Right lobe of liver (tissue), 6 donors: Measurements from ENCODE around the gene SLC36A4. TPM values are rescaled to one million over a fixed set of nuclear protein-coding genes. Genes with fewer than 3 reads are reported as not detected.

Experiments
- ATAC-seq, 4 donors: fragments of 200-7000 bp; cut with Tn5 transposase; one replicate each; pipeline ENCODE4 v1.9.1; 2020; ENCODE audit warnings: mild to moderate bottlenecking in 4 of 4, moderate library complexity in 4 of 4
- DNase-seq, 3 donors: peaks; one replicate each; pipeline ENCODE4 v3.0.0-alpha.2; 2020
- H3K27ac ChIP-seq, 3 donors: fragments of 200-600 bp; one replicate each; pipeline ENCODE4 v1.8.0; 2022
- H3K27me3 ChIP-seq, 2 donors: fragments of 200-600 bp; one replicate each; pipeline ENCODE4 v1.8.0; 2022
- H3K36me3 ChIP-seq, 4 donors: fragments of 200-600 bp; sonication (generic) in 1 of 4; one replicate each; pipeline versions ENCODE4 v1.5.1 to v1.8.0; 2017 to 2022; ENCODE audit warnings: control low read depth in 1 of 4
- H3K4me1 ChIP-seq, 4 donors: fragments of 200-600 bp; sonication (generic) in 1 of 4; one replicate each; pipeline versions ENCODE4 v1.5.1 to v1.8.0; 2017 to 2022; ENCODE audit warnings: control low read depth in 1 of 4
- H3K4me3 ChIP-seq, 3 donors: fragments of 200-600 bp; one replicate each; pipeline ENCODE4 v1.8.0; 2022
- H3K9me3 ChIP-seq, 4 donors: fragments of 200-600 bp; sonication (generic) in 1 of 4; one replicate each; pipeline versions ENCODE4 v1.5.1 to v1.8.0; 2017 to 2022; ENCODE audit warnings: control low read depth in 1 of 4
- POLR2A ChIP-seq: fragments of 450-650 bp; IDR thresholded peaks from one replicate; pipeline ENCODE4 v1.6.1; 2017; ENCODE audit warnings: antibody characterized with exemption, mild to moderate bottlenecking
- WGBS: methylation state at CpG from one replicate; pipeline ENCODE4 v1.1.6; 2018; ENCODE audit warnings: low coverage, low lambda C conversion rate; ENCODE audit not compliant: insufficient coverage; ENCODE audit errors: missing lambda C conversion rate; 5-methylcytosine and 5-hydroxymethylcytosine counted together
- intact Hi-C, 2 donors: fragments of 100-400 bp; cut with DNase I; formaldehyde crosslinking; loops; one replicate each; pipeline versions ENCODE4 v1.11.2 to v1.14.1; 2022
- total RNA-seq, 6 experiments: library from RNA; depleted of rRNA in 2 of 6; stranded (reverse); fragments of >200 nt in 2 of 6; fragmentation: NEBNext Ultra II Directional in 3 of 6; extraction: Animal tissue kit (Norgen Biotek cat#: 25700) in 3 of 6; gene quantifications; one replicate each; pipeline versions ENCODE4 v1.1.0 to v1.2.4, GENCODE V29; 2016 to 2023
- TF ChIP-seq, protein P1 (sequence below), 4 donors: fragments of 200-600 bp in 3 of 4; fragments of 450-650 bp in 1 of 4; IDR thresholded peaks; one replicate each; pipeline versions ENCODE4 v1.5.1 to v1.8.0; 2016 to 2022; ENCODE audit warnings: antibody characterized with exemption in 4 of 4, mild to moderate bottlenecking in 2 of 4
- donor health status: DM: no; HTN: yes; CAD: no.
- donor health status: DM: no; HTN: no; CAD: no.
- donor health status: DM: no; HTN: no; CAD: no.
- donor health status: DM: no; HTN: yes; CAD: no.
- donor health status: DM: no; HTN: yes; CAD: no.

Gene SLC36A4
- total RNA-seq, 6 experiments from 2014 or later, result 3.2 to 10.7 (median 6.5) TPM

DNA sequence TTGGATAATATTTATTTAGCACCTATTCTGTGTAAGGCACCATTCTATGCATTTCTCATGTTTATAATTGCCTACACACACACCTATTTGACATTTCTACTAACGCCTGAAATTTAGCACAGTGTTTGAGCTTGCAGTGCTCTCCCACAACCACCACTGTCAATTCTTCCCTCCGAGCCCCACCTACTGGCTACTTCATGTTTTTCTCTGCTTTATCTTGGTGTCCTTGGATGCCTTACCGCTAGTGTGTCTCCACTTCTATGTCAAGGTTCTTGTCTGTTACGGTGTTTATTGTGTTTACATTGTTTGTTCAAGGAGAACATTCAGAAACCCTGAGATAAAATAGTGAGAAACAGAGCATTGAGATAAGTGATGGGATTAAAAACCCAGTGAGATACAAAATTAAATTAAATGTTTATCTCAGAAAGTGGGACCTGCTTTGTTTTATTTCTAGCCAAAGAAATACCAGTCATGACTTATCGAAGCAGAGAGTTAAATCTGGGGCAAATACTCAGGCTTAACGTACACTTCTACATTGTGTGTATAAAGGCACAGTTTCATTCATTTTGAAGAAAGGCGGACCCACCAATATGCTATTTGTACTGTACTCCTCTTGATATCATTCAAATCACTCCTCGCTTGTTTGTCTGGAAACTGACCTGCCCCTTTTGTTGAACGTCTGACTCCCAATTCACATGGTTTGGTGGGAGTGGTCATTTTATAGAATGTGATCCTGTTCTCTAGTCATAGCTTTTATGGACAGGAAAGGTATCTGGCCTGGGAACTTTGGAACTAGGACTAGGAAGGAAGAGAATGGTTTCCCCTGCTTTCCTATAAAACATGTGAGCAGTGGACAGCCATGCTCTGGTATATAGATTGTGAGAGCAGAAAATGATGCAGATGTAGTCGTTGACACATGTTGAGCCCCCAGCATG, 39.2 kb upstream of the SLC36A4 start:
- WGBS, result 39% methylated on average over 10 of the region's 10 CpGs
- Histone ChIP-seq H3K4me1 (no peaks in the 10 kb centered on the region), H3K27ac (no peak overlapping the region), H3K27me3 (no peaks in the 10 kb centered on the region), H3K9me3 (no peaks in the 10 kb centered on the region), H3K36me3 (no peaks in the 10 kb centered on the region), H3K4me3 (no peak overlapping the region)
- DNase-seq (no peak), ATAC-seq (peak; percentile 63 to 74 (median 67))
- TF ChIP-seq, protein P1, sequence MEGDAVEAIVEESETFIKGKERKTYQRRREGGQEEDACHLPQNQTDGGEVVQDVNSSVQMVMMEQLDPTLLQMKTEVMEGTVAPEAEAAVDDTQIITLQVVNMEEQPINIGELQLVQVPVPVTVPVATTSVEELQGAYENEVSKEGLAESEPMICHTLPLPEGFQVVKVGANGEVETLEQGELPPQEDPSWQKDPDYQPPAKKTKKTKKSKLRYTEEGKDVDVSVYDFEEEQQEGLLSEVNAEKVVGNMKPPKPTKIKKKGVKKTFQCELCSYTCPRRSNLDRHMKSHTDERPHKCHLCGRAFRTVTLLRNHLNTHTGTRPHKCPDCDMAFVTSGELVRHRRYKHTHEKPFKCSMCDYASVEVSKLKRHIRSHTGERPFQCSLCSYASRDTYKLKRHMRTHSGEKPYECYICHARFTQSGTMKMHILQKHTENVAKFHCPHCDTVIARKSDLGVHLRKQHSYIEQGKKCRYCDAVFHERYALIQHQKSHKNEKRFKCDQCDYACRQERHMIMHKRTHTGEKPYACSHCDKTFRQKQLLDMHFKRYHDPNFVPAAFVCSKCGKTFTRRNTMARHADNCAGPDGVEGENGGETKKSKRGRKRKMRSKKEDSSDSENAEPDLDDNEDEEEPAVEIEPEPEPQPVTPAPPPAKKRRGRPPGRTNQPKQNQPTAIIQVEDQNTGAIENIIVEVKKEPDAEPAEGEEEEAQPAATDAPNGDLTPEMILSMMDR (IDR thresholded peaks at IDR 0.05), result peak; percentile 45 to 49 (median 48)
- TF ChIP-seq POLR2A, result no peak
- intact Hi-C loops, result loop anchor here (10.0 kb wide), 3 partner anchors 388 to 418 kb away; no protein-coding TSS in a partner anchor

- no peaks in the 10 kb centered on the region for H3K9me3 ChIP-seq
- H3K4me1 ChIP-seq, result no peaks in the 10 kb centered on the region
- H3K27me3 ChIP-seq, result no peaks in the 10 kb centered on the region
- intact Hi-C loops, result loop anchor here (10.0 kb wide), 3 partner anchors 390 to 420 kb away; no protein-coding TSS in a partner anchor
- H3K36me3 ChIP-seq, result no peaks in the 10 kb centered on the region
- ATAC-seq (peak; percentile 99 to 100 (median 99)), DNase-seq (peak; percentile 69 to 78 (median 72))
- H3K27ac ChIP-seq, result no peak overlapping the region
- 23% methylated on average over 4 of the region's 4 CpGs for WGBS
- TF ChIP-seq, protein P1 (IDR thresholded peaks at IDR 0.05), result peak; percentile 90 to 97 (median 92)
- no peak for TF ChIP-seq POLR2A
- no peak overlapping the region for H3K4me3 ChIP-seq
Measured at GRCh38 chr11:93234602-93235207, 36.9 kb upstream of the SLC36A4 start.

DNA sequence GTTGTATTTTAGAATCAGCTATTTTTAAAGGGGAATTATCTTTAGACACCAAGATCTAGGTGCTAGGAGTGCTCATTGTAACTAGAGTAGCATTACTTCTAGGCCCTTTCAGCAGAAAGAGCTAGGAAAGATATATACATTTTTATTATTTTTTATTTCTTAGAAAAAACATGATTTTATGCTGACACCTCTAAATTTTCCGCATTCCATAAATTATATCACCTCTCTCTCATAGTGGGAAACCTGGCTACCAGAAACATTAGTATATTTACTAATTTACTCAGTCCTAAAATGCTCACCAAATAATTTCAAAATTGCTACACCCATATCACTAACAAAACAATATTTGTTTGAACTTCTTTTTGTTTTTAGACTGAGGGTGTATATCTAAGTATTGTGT, 32.1 kb upstream of the SLC36A4 start:
- no peaks in the 10 kb centered on the region for H3K9me3 ChIP-seq
- H3K4me1 ChIP-seq, result peaks cover 0 to 6% (median 2%) of the 10 kb centered on the region in 4 donors
- no peak for ATAC-seq
- no peak for TF ChIP-seq POLR2A
- TF ChIP-seq, protein P1 (IDR thresholded peaks at IDR 0.05), result no peak
- intact Hi-C loops, result loop anchor here (10.0 kb wide), 4 partner anchors 285 to 425 kb away; no protein-coding TSS in a partner anchor
- H3K36me3 ChIP-seq, result no peaks in the 10 kb centered on the region
- no peaks in the 10 kb centered on the region for H3K27me3 ChIP-seq
- 88% methylated on average over 1 of the region's 1 CpG for WGBS
- H3K4me3 ChIP-seq, result no peak overlapping the region
- H3K27ac ChIP-seq, result no peak overlapping the region
- DNase-seq, result no peak

GRCh38 chr11:93225662-93226061, 27.9 kb upstream of the SLC36A4 start:
- peak in 2 of 4 donors; percentile 37 to 41 for ATAC-seq

More at GRCh38 chr11:93225662-93226061, 27.9 kb upstream of the SLC36A4 start:
- Histone ChIP-seq H3K36me3 (no peaks in the 10 kb centered on the region), H3K27ac (no peak overlapping the region), H3K9me3 (no peaks in the 10 kb centered on the region), H3K4me1 (peaks cover 0 to 6% (median 2%) of the 10 kb centered on the region in 4 donors), H3K27me3 (no peaks in the 10 kb centered on the region), H3K4me3 (no peak overlapping the region)
- no peak for DNase-seq
- 37% methylated on average over 2 of the region's 2 CpGs for WGBS
- TF ChIP-seq, protein P1 (IDR thresholded peaks at IDR 0.05), result peak; percentile 29 to 48 (median 34)
- no peak for TF ChIP-seq POLR2A
- intact Hi-C loops, result loop anchor here in 1 of 2 donors (10.0 kb wide), 1 partner anchor 281 kb away; no protein-coding TSS in a partner anchor
